Smooth muscle cell (in vitro differentiated cells): Measurements from ENCODE around the gene LCE1F. TPM values are rescaled to one million over a fixed set of nuclear protein-coding genes. Genes with fewer than 3 reads are reported as not detected.

ENCODE experiments used
- DNase-seq: peaks from one replicate; lab custom pipeline; 2025; ENCODE audit not compliant: unreplicated experiment; lab: John Stamatoyannopoulos, UW
- H2AFZ ChIP-seq: fragments of 200-600 bp; sonication (generic); 2 replicates; pipeline ENCODE4 v1.6.0; 2016; ENCODE audit warnings: antibody characterized with exemption, low read depth, mild to moderate bottlenecking
- H3F3A ChIP-seq: fragments of 200-600 bp; sonication (generic); 2 replicates; pipeline ENCODE4 v1.6.0; 2017; ENCODE audit warnings: antibody characterized with exemption, low read depth
- H3K27ac ChIP-seq: fragments of 200-600 bp; sonication (generic); 2 replicates; pipeline ENCODE4 v1.5.1; 2016; ENCODE audit warnings: low read depth, mild to moderate bottlenecking
- H3K27me3 ChIP-seq: fragments of 200-600 bp; sonication (generic); 2 replicates; pipeline ENCODE4 v1.6.1; 2016; ENCODE audit warnings: low read depth, mild to moderate bottlenecking
- H3K36me3 ChIP-seq: fragments of 200-600 bp; sonication (generic); 2 replicates; pipeline ENCODE4 v1.5.1; 2016; ENCODE audit warnings: low read depth
- H3K4me1 ChIP-seq: fragments of 200-600 bp; sonication (generic); 2 replicates; pipeline ENCODE4 v1.5.1; 2016; ENCODE audit warnings: low read depth
- H3K4me2 ChIP-seq: fragments of 200-600 bp; sonication (generic); 2 replicates; pipeline ENCODE4 v1.6.0; 2016; ENCODE audit warnings: mild to moderate bottlenecking
- H3K4me3 ChIP-seq: fragments of 200-600 bp; sonication (generic); 2 replicates; pipeline ENCODE4 v1.5.1; 2016; ENCODE audit warnings: mild to moderate bottlenecking
- H3K79me2 ChIP-seq: fragments of 200-600 bp; sonication (generic); 2 replicates; pipeline ENCODE4 v1.6.0; 2016; ENCODE audit warnings: low read depth, mild to moderate bottlenecking
- H3K9ac ChIP-seq: fragments of 200-600 bp; sonication (generic); 2 replicates; pipeline ENCODE4 v1.6.0; 2016; ENCODE audit warnings: low read depth
- H3K9me3 ChIP-seq: fragments of 200-600 bp; sonication (generic); replicated peaks from 2 replicates; pipeline ENCODE4 v1.5.1; 2016; ENCODE audit warnings: low read depth
- H4K20me1 ChIP-seq: fragments of 200-600 bp; sonication (generic); 2 replicates; pipeline ENCODE4 v1.6.0; 2016; ENCODE audit warnings: low read depth
- WGBS: methylation state at CpG from one replicate; pipeline ENCODE4 v1.1.7; 2016; ENCODE audit warnings: low lambda C conversion rate; 5-methylcytosine and 5-hydroxymethylcytosine counted together
- polyA plus RNA-seq: library from polyadenylated mRNA; unstranded; fragments of >200 nt; fragmentation: Nextera tagmentation; extraction: Ambion mirVana; gene quantifications from 2 replicates; pipeline ENCODE4 v1.2.1, GENCODE V29; 2016
- total RNA-seq: library from RNA; depleted of rRNA; stranded (reverse); fragments of >200 nt; gene quantifications from 2 replicates; pipeline ENCODE4 v1.2.3, GENCODE V29; 2014
- TF ChIP-seq, protein P1 (sequence below): fragments of 200-600 bp; sonication (generic); IDR thresholded peaks from 2 replicates; pipeline ENCODE4 v1.5.1; 2017; ENCODE audit warnings: borderline replicate concordance, mild to moderate bottlenecking, antibody characterized with exemption; ENCODE audit not compliant: insufficient read depth, poor library complexity, severe bottlenecking

The LCE1F gene
- total and polyA plus RNA-seq, 2 experiments from 2014 or later = not detected

DNA sequence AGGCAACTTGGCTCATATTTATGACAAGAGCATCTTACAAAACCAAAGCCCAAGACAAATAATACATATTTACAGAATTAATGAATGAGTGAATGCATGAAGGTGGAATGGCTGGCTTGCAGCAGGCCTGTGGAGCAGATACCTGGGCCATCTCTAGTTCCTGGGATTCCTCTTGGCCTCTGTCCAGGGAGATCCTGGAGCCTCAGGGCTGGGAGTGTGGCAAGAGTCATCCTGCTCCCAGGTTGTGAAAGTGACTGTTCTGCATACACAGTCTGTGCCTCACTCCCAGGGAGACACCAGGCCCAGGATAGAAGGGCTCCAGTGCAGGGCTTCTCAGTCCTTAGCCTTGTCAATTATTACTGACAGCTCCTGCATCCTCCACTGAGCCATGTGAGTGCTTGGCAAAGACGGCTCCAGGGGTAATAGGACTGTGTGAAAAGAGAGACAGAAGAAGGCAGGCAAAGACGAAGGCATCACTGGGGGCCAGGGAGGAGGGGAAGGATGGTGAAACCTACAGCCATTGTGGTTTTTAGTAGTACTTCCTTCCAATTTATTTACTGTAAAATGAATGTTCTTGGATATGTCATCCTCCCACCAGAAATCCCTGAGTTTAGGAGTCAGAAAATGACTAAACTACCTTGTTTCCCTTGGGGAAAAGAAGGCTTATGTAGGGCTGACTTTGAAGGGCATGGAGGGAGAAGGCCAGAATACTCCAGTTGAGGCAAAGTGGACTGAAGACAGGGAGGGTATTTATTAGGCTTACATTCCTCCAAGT, 31.4 kb upstream of the LCE1F start:
- Histone ChIP-seq H3K27ac (no peak overlapping the region), H4K20me1 (no peaks in the 10 kb centered on the region), H3K9me3 (peaks cover 9% of the 10 kb centered on the region), H3K9ac (no peak overlapping the region), H3K4me3 (no peak overlapping the region), H3K27me3 (no peaks in the 10 kb centered on the region), H3K36me3 (no peaks in the 10 kb centered on the region), H3K79me2 (no peaks in the 10 kb centered on the region), H3F3A (no peaks in the 10 kb centered on the region), H2AFZ (no peak overlapping the region), H3K4me2 (no peak overlapping the region), H3K4me1 (no peaks in the 10 kb centered on the region)
- 45% methylated on average over 2 of the region's 2 CpGs for WGBS
- no peak for DNase-seq
- TF ChIP-seq, protein P1, sequence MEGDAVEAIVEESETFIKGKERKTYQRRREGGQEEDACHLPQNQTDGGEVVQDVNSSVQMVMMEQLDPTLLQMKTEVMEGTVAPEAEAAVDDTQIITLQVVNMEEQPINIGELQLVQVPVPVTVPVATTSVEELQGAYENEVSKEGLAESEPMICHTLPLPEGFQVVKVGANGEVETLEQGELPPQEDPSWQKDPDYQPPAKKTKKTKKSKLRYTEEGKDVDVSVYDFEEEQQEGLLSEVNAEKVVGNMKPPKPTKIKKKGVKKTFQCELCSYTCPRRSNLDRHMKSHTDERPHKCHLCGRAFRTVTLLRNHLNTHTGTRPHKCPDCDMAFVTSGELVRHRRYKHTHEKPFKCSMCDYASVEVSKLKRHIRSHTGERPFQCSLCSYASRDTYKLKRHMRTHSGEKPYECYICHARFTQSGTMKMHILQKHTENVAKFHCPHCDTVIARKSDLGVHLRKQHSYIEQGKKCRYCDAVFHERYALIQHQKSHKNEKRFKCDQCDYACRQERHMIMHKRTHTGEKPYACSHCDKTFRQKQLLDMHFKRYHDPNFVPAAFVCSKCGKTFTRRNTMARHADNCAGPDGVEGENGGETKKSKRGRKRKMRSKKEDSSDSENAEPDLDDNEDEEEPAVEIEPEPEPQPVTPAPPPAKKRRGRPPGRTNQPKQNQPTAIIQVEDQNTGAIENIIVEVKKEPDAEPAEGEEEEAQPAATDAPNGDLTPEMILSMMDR = no peak

DNA sequence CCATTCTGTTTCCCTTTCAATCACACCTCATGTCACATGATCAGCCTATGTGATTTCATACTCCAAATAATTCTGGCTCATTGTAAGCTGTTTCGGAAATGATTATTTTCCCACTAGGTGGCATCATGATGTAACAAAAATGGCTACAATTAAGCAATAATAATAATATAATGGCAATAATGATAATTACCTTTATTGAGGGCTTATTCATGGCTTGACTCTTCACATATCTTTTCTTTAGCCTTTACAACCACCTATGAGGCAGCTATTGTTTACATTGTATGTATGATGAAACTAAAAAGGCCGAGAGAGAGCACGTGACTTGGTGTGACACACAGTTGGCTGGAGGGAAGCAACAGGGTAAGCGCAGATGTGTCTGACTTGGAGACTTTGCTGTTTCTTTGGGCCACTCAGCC, 29.6 kb upstream of the LCE1F start:
- Histone ChIP-seq H3K9me3 (peaks cover 4% of the 10 kb centered on the region), H2AFZ (no peak overlapping the region), H3F3A (no peaks in the 10 kb centered on the region), H3K9ac (no peak overlapping the region), H4K20me1 (no peaks in the 10 kb centered on the region), H3K27me3 (no peaks in the 10 kb centered on the region), H3K36me3 (no peaks in the 10 kb centered on the region), H3K4me3 (no peak overlapping the region), H3K4me1 (no peaks in the 10 kb centered on the region), H3K79me2 (no peaks in the 10 kb centered on the region), H3K4me2 (no peak overlapping the region), H3K27ac (no peak overlapping the region)
- no peak for DNase-seq
- TF ChIP-seq, protein P1 = no peak
- WGBS = 94% methylated on average over 4 of the region's 4 CpGs

DNA sequence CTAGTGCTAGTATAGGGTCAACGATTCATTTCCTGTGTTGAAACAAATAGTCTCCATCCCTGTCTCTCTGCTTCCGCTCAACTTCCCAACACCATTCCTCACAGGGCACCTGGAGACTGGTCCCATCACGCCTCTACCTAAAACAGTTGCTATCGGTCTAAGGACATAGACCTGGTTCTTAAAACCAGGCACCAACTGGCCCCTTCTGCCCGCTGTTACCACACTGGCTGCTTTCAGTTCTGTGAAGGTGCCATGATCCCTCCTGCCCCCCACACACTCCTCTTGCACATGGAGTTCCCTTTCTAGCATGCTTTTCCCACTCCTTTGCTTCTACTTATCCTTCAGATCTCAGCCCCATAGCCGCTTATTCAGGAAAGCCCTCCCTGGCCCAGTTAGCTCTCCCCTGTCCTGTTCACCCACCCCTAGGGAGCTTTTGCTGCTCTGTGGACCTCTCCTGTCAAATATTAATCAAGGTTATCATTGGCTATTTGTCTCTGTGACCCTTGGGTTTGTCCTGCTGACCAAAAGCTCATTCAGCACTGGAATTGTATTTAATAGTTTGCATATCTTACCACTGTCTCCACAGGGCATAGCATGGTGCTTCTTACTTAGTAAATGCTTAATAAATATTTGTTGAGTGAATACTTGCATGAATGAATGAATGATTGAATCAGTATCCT, 29.0 kb upstream of the LCE1F start:
- Histone ChIP-seq H3K4me2 (no peak overlapping the region), H3K27me3 (no peaks in the 10 kb centered on the region), H3K4me3 (no peak overlapping the region), H3F3A (no peaks in the 10 kb centered on the region), H4K20me1 (no peaks in the 10 kb centered on the region), H3K79me2 (no peaks in the 10 kb centered on the region), H3K27ac (no peak overlapping the region), H3K9ac (no peak overlapping the region), H3K36me3 (no peaks in the 10 kb centered on the region), H3K9me3 (peaks cover 4% of the 10 kb centered on the region), H2AFZ (no peak overlapping the region), H3K4me1 (no peaks in the 10 kb centered on the region)
- TF ChIP-seq, protein P1 = no peak
- no peak for DNase-seq
- WGBS = 81% methylated on average over 6 of the region's 6 CpGs
